Natural killer cell (primary cell): ENCODE data around the gene KIF25. TPM values are rescaled to one million over a fixed set of nuclear protein-coding genes. Genes with fewer than 3 reads are reported as not detected.

Experiments used
- ATAC-seq, 3 donors: fragments of 150-1000 bp in 2 of 3; fragments of 200-7000 bp in 1 of 3; cut with Tn5 transposase; 1 replicate in 1 of 3; 2 replicates in 2 of 3; pipeline ENCODE4 v1.10.0; 2021; ENCODE audit warnings: mild to moderate bottlenecking in 2 of 3, moderate library complexity in 2 of 3
- DNase-seq, 2 donors: peaks; one replicate each; pipeline versions ENCODE4 v3.0.0 to v3.0.0-alpha.2; 2013 to 2021; ENCODE audit warnings: mixed read lengths in 1 of 2
- H3K27ac ChIP-seq: one replicate; pipeline ENCODE4 v1.5.1; 2013; ENCODE audit warnings: mild to moderate bottlenecking, low read length
- H3K27me3 ChIP-seq: one replicate; pipeline ENCODE4 v1.6.1; 2013; ENCODE audit warnings: low read length; ENCODE audit not compliant: control insufficient read depth, insufficient read depth
- H3K36me3 ChIP-seq: one replicate; pipeline ENCODE4 v1.6.1; 2013; ENCODE audit warnings: low read length; ENCODE audit not compliant: control insufficient read depth, insufficient read depth
- H3K4me1 ChIP-seq: one replicate; pipeline ENCODE4 v1.6.1; 2013; ENCODE audit warnings: low read length; ENCODE audit not compliant: control insufficient read depth, insufficient read depth
- H3K4me3 ChIP-seq: one replicate; pipeline ENCODE4 v1.5.1; 2013; ENCODE audit warnings: low read length
- H3K9me3 ChIP-seq: one replicate; pipeline ENCODE4 v1.6.1; 2013; ENCODE audit warnings: low read length; ENCODE audit not compliant: control insufficient read depth, insufficient read depth
- H3K27ac Mint-ChIP-seq, 2 donors: one replicate each; pipeline ENCODE4 v1.8.0; 2022; ENCODE audit warnings: mild to moderate bottlenecking in 2 of 2, mixed read lengths in 2 of 2, moderate library complexity in 1 of 2
- H3K27me3 Mint-ChIP-seq, 2 donors: one replicate each; pipeline ENCODE4 v1.8.0; 2022; ENCODE audit warnings: low read depth in 2 of 2, mixed read lengths in 2 of 2
- H3K36me3 Mint-ChIP-seq: one replicate; pipeline ENCODE4 v1.8.0; 2022; ENCODE audit warnings: mixed read lengths
- H3K4me1 Mint-ChIP-seq, 2 donors: one replicate each; pipeline ENCODE4 v1.8.0; 2022; ENCODE audit warnings: mixed read lengths in 2 of 2
- H3K4me3 Mint-ChIP-seq: one replicate; pipeline ENCODE4 v1.8.0; 2022; ENCODE audit warnings: mild to moderate bottlenecking, moderate library complexity, mixed read lengths
- H3K9me3 Mint-ChIP-seq, 2 donors: one replicate each; pipeline ENCODE4 v1.8.0; 2022; ENCODE audit warnings: mixed read lengths in 2 of 2
- whole genome bisulfite sequencing: methylation state at CpG from one replicate; pipeline ENCODE4 v1.1.7; 2013; ENCODE audit warnings: missing lambda C conversion rate; ENCODE audit not compliant: insufficient coverage; 5-methylcytosine and 5-hydroxymethylcytosine counted together
- intact Hi-C: fragments of 100-400 bp; cut with micrococcal nuclease; formaldehyde crosslinking; loops from one replicate; pipeline ENCODE4 v1.14.2; 2022
- total RNA-seq, 4 donors: library from RNA; stranded (reverse); fragments of 120-200 nt in 1 of 4; gene quantifications; one replicate each; pipeline versions ENCODE4 v1.2.3 to v1.2.4, GENCODE V29; 2013 to 2022
- TF ChIP-seq, protein P1 (sequence below): fragments of 200-600 bp; IDR thresholded peaks from one replicate; pipeline ENCODE4 v1.8.0; 2022; ENCODE audit warnings: antibody characterized with exemption

The KIF25 gene
- total RNA-seq, 3 donors from 2014 or later (not counting 1 experiment from before 2014, with no cell fraction given): not detected

DNA sequence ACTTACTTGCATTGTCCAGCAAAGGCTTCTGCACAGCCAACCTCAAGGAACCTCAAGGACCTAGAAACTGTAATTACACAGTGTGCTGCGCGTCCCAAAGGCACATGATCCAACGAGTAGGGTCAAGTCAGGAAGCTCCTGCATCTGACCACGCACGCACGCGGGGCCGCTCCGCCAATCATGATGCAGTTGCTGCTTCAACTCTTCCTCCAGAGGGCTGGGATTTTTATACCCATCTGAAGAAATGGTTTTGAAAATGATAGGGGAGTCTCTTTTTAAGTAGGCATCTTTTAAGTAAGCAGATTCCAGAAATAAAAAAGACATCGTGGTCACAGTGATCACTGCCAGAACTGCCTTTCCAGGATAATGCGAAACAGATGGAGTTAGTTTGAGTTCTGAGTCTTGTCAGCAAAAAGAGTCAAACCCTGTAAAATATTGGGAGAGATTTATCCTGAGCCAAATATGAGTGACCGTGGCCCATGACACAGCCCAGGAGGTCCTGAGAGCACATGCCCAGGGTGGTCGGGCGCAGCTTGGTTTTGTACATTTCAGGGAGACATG, 34.0 kb downstream of the KIF25 start:
- H3K36me3 ChIP-seq: no peaks in the 10 kb centered on the region
- 90% methylated on average over 14 of the region's 14 CpGs for WGBS
- no peak overlapping the region for H3K27ac ChIP-seq
- peaks cover 22 to 24% of the 10 kb centered on the region in 2 donors for H3K4me1 Mint-ChIP-seq
- no peaks in the 10 kb centered on the region for H3K4me1 ChIP-seq
- peaks cover 15 to 23% of the 10 kb centered on the region in 2 donors for H3K27me3 Mint-ChIP-seq
- H3K27ac Mint-ChIP-seq: no peak overlapping the region
- DNase-seq (no peak), ATAC-seq (no peak)
- intact Hi-C loops: no loop called here
- peaks cover 4% of the 10 kb centered on the region for H3K9me3 ChIP-seq
- no peaks in the 10 kb centered on the region for H3K27me3 ChIP-seq
- no peak overlapping the region for H3K4me3 ChIP-seq
- H3K4me3 Mint-ChIP-seq: no peak overlapping the region
- TF ChIP-seq, protein P1, sequence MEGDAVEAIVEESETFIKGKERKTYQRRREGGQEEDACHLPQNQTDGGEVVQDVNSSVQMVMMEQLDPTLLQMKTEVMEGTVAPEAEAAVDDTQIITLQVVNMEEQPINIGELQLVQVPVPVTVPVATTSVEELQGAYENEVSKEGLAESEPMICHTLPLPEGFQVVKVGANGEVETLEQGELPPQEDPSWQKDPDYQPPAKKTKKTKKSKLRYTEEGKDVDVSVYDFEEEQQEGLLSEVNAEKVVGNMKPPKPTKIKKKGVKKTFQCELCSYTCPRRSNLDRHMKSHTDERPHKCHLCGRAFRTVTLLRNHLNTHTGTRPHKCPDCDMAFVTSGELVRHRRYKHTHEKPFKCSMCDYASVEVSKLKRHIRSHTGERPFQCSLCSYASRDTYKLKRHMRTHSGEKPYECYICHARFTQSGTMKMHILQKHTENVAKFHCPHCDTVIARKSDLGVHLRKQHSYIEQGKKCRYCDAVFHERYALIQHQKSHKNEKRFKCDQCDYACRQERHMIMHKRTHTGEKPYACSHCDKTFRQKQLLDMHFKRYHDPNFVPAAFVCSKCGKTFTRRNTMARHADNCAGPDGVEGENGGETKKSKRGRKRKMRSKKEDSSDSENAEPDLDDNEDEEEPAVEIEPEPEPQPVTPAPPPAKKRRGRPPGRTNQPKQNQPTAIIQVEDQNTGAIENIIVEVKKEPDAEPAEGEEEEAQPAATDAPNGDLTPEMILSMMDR: no peak
- H3K9me3 Mint-ChIP-seq: no peaks in the 10 kb centered on the region
- H3K36me3 Mint-ChIP-seq: no peaks in the 10 kb centered on the region

- Mint-ChIP-seq H3K4me3 (no peak overlapping the region), H3K27me3 (peaks cover 12 to 18% of the 10 kb centered on the region in 2 donors), H3K9me3 (no peaks in the 10 kb centered on the region), H3K4me1 (peaks cover 22 to 25% of the 10 kb centered on the region in 2 donors), H3K36me3 (no peaks in the 10 kb centered on the region), H3K27ac (no peak overlapping the region)
- TF ChIP-seq, protein P1: no peak
- WGBS: 39% methylated on average over 10 of the region's 12 CpGs
- peaks cover 4% of the 10 kb centered on the region for H3K9me3 ChIP-seq
- H3K27ac ChIP-seq: no peak overlapping the region
- no peaks in the 10 kb centered on the region for H3K27me3 ChIP-seq
- DNase-seq (no peak), ATAC-seq (no peak)
- H3K4me3 ChIP-seq: no peak overlapping the region
- H3K4me1 ChIP-seq: no peaks in the 10 kb centered on the region
- H3K36me3 ChIP-seq: no peaks in the 10 kb centered on the region
- intact Hi-C loops: no loop called here
These were observed 34.7 kb downstream of the KIF25 start for GRCh38 chr6:168032005-168032760.

DNA sequence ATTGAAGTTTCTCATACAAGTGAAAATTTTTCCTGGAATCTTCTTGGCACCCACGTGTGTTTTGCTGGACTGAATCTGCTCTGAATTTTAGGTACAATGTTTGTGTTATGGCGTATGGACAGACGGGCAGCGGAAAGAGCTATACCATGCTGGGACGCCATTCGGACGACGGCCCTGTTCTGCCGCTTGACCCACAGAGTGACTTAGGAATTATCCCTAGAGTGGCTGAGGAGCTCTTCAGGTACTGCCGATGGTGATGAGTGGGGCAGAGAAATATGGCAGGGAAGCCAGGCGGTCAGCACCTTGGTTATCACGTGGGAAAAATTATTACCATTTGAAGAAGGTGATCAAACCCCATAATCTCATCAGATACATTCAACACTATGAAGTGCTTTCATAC, 36.3 kb downstream of the KIF25 start:
- no peaks in the 10 kb centered on the region for H3K4me1 ChIP-seq
- WGBS: 92% methylated on average over 12 of the region's 12 CpGs
- TF ChIP-seq, protein P1: no peak
- peak overlapping the region; percentile 21 for H3K4me3 Mint-ChIP-seq
- no peak for DNase-seq
- no peak for ATAC-seq
- intact Hi-C loops: no loop called here
- peaks cover 7% of the 10 kb centered on the region for H3K9me3 ChIP-seq
- H3K36me3 Mint-ChIP-seq: no peaks in the 10 kb centered on the region
- H3K4me3 ChIP-seq: no peak overlapping the region
- H3K27me3 Mint-ChIP-seq: peaks cover 9 to 18% of the 10 kb centered on the region in 2 donors
- H3K27ac Mint-ChIP-seq: no peak overlapping the region
- H3K9me3 Mint-ChIP-seq: peaks cover 0 to 1% of the 10 kb centered on the region in 2 donors
- H3K27ac ChIP-seq: no peak overlapping the region
- no peaks in the 10 kb centered on the region for H3K27me3 ChIP-seq
- peaks cover 22 to 25% of the 10 kb centered on the region in 2 donors for H3K4me1 Mint-ChIP-seq
- no peaks in the 10 kb centered on the region for H3K36me3 ChIP-seq
